Panc1 (cell line): ENCODE results near the gene NHS.
"Not testable (repeated sequence)": the region's sequence is repeated elsewhere in the genome, so short reads cannot be mapped to it uniquely, and the experiment has no call there.

Source experiments
- CTCF ChIP-seq: fragments of 450-650 bp; IDR thresholded peaks from 2 replicates; pipeline ENCODE4 v1.5.1; 2017; ENCODE audit warnings: mild to moderate bottlenecking
- REST ChIP-seq, 2 experiments: IDR thresholded peaks; 2 replicates each; pipeline ENCODE4 v1.6.1; 2011 to 2012; ENCODE audit warnings: low read depth in 2 of 2, control low read depth in 1 of 2, low read length in 1 of 2, mild to moderate bottlenecking in 1 of 2, moderate library complexity in 1 of 2; ENCODE audit not compliant: insufficient read depth in 1 of 2
- TCF7L2 ChIP-seq: IDR thresholded peaks from 2 replicates; pipeline ENCODE4 v1.6.1; 2011; ENCODE audit warnings: mild to moderate bottlenecking, low read depth, low read length, inconsistent platforms

- TF ChIP-seq CTCF; TCF7L2; REST (IDR thresholded peaks at IDR 0.05; ENCODE audit: insufficient read depth in 1 of 2, low read depth in 2 of 2, low read length in 1 of 2): not testable (repeated sequence)
Observed at GRCh38 chrX:17506352-17506751, 131.4 kb downstream of the NHS start.
